GM12878 (cell line): Measurements from ENCODE around the gene TMEM161B. TPM values are rescaled to one million over a fixed set of nuclear protein-coding genes. Genes with fewer than 3 reads are reported as not detected.

Experiments used
- BCL11A ChIP-seq: IDR thresholded peaks from 2 replicates; pipeline ENCODE4 v1.6.1; 2011; ENCODE audit warnings: low read depth, low read length
- BCL3 ChIP-seq: IDR thresholded peaks from 2 replicates; pipeline ENCODE4 v1.6.1; 2011; ENCODE audit warnings: borderline replicate concordance, low read depth, mild to moderate bottlenecking, moderate library complexity, low read length; ENCODE audit not compliant: insufficient read depth, poor library complexity, severe bottlenecking
- BRCA1 ChIP-seq: IDR thresholded peaks from 2 replicates; pipeline ENCODE4 v1.6.1; 2011; ENCODE audit warnings: low read depth, low read length, improper control_type of control experiment
- CHD1 ChIP-seq: IDR thresholded peaks from 2 replicates; pipeline ENCODE4 v1.6.1; 2012; ENCODE audit warnings: low read depth, low read length, improper control_type of control experiment
- DPF2 ChIP-seq: fragments of 450-650 bp; IDR thresholded peaks from 2 replicates; pipeline ENCODE4 v1.6.1; 2017; ENCODE audit warnings: mild to moderate bottlenecking
- E4F1 ChIP-seq: fragments of 450-650 bp; IDR thresholded peaks from 2 replicates; pipeline ENCODE4 v1.6.1; 2018; ENCODE audit warnings: borderline replicate concordance, mild to moderate bottlenecking; ENCODE audit not compliant: partially characterized antibody
- GABPA ChIP-seq: IDR thresholded peaks from 2 replicates; pipeline ENCODE4 v1.6.1; 2014; ENCODE audit warnings: antibody characterized with exemption, low read depth, mild to moderate bottlenecking, inconsistent platforms
- GATAD2B ChIP-seq: fragments of 450-650 bp; conservative IDR thresholded peaks from 2 replicates; pipeline ENCODE4 v1.6.1; 2017; ENCODE audit warnings: low read depth, mild to moderate bottlenecking, moderate library complexity
- IKZF2 ChIP-seq, 2 experiments: fragments of 450-650 bp; IDR thresholded peaks; 2 replicates each; pipeline ENCODE4 v1.6.1; 2017; ENCODE audit warnings: mild to moderate bottlenecking in 2 of 2, moderate library complexity in 2 of 2
- MAX ChIP-seq: IDR thresholded peaks from 2 replicates; pipeline ENCODE4 v1.6.1; 2012; ENCODE audit warnings: low read depth, low read length, improper control_type of control experiment
- NR2C1 ChIP-seq: fragments of 450-650 bp; IDR thresholded peaks from 2 replicates; pipeline ENCODE4 v1.6.1; 2017; ENCODE audit warnings: antibody characterized with exemption, mild to moderate bottlenecking, moderate library complexity
- PKNOX1 ChIP-seq: fragments of 450-650 bp; IDR thresholded peaks from 2 replicates; pipeline ENCODE4 v1.6.1; 2016; ENCODE audit warnings: mild to moderate bottlenecking
- POLR2A ChIP-seq: IDR thresholded peaks from 2 replicates; pipeline ENCODE4 v1.6.1; 2011; ENCODE audit warnings: low read depth, mild to moderate bottlenecking, low read length
- POLR2AphosphoS2 ChIP-seq: IDR thresholded peaks from 2 replicates; pipeline ENCODE4 v1.6.1; 2011; ENCODE audit warnings: low read depth, mild to moderate bottlenecking, low read length, improper control_type of control experiment, moderate library complexity
- POU2F2 ChIP-seq: IDR thresholded peaks from 3 replicates; pipeline ENCODE4 v1.6.1; 2011; ENCODE audit warnings: low read depth, mild to moderate bottlenecking, low read length, borderline replicate concordance
- RAD21 ChIP-seq: IDR thresholded peaks from 2 replicates; pipeline ENCODE4 v1.6.1; 2011; ENCODE audit warnings: mild to moderate bottlenecking, low read depth, low read length, moderate library complexity; ENCODE audit not compliant: insufficient read depth
- RUNX3 ChIP-seq: IDR thresholded peaks from 2 replicates; pipeline ENCODE4 v1.6.1; 2012; ENCODE audit warnings: low read length, inconsistent platforms
- SIN3A ChIP-seq: IDR thresholded peaks from 2 replicates; pipeline ENCODE4 v1.6.1; 2012; ENCODE audit warnings: low read depth, low read length, improper control_type of control experiment
- SIX5 ChIP-seq: IDR thresholded peaks from 2 replicates; pipeline ENCODE4 v1.6.1; 2011; ENCODE audit warnings: mild to moderate bottlenecking, low read depth, low read length, moderate library complexity; ENCODE audit not compliant: severe bottlenecking
- SMAD5 ChIP-seq: IDR thresholded peaks from 2 replicates; pipeline ENCODE4 v1.6.1; 2016; ENCODE audit warnings: antibody characterized with exemption, low read depth
- STAT1 ChIP-seq: fragments of 450-650 bp; conservative IDR thresholded peaks from 2 replicates; pipeline ENCODE4 v1.6.1; 2014; ENCODE audit warnings: antibody characterized with exemption, mild to moderate bottlenecking
- TAF1 ChIP-seq: IDR thresholded peaks from 2 replicates; pipeline ENCODE4 v1.6.1; 2011; ENCODE audit warnings: mild to moderate bottlenecking, low read depth, low read length, borderline replicate concordance
- USF2 ChIP-seq: IDR thresholded peaks from 2 replicates; pipeline ENCODE4 v1.6.1; 2011; ENCODE audit warnings: low read depth, low read length, improper control_type of control experiment, borderline replicate concordance
- ZNF207 ChIP-seq: fragments of 450-650 bp; IDR thresholded peaks from 2 replicates; pipeline ENCODE4 v1.6.1; 2014; ENCODE audit warnings: antibody characterized with exemption, mild to moderate bottlenecking, borderline replicate concordance
- ZNF217 ChIP-seq: fragments of 450-650 bp; IDR thresholded peaks from 2 replicates; pipeline ENCODE4 v1.6.1; 2017; ENCODE audit warnings: antibody characterized with exemption, mild to moderate bottlenecking
- ZZZ3 ChIP-seq: IDR thresholded peaks from 2 replicates; pipeline ENCODE4 v1.6.1; 2011; ENCODE audit warnings: low read depth; ENCODE audit not compliant: control insufficient read depth, insufficient read length
- polyA plus RNA-seq, 11 experiments: library from polyadenylated mRNA; depleted of rRNA in 4 of 11; unstranded in 6 of 11; stranded (reverse) in 5 of 11; fragments of >200 nt; fragmentation: Nextera tagmentation in 4 of 11; fragmentation: Illumina TruSeq in 1 of 11; extraction: Ambion mirVana in 4 of 11; extraction: Trizol in 1 of 11; gene quantifications; 1 replicate in 1 of 11; 2 replicates in 10 of 11; pipeline versions ENCODE4 v1.2.1 to v1.2.3, GENCODE V29; 2011 to 2016; ENCODE audit warnings: inconsistent platforms in 2 of 11, missing spikeins in 2 of 11, low read depth in 1 of 11
- total RNA-seq, 4 experiments: library from RNA; depleted of rRNA in 3 of 4; stranded (reverse); fragments of >200 nt in 3 of 4; fragmentation: Illumina TruSeq in 1 of 4; extraction: Trizol in 1 of 4; gene quantifications; 2 replicates each; pipeline versions ENCODE4 v1.2.1 to v1.2.3, GENCODE V29; 2013 to 2021

The TMEM161B gene
- total and polyA plus RNA-seq, 10 of the 15 experiments (the other 5 are each of a cell fraction or from before 2014, with no cell fraction given), result 13.8 to 38.9 (median 25.0) TPM

GRCh38 chr5:88268385-88269184, at the start of gene TMEM161B (continued):
- no peak for TF ChIP-seq USF2
- TF ChIP-seq STAT1, result no peak; the same call in 1 of the 2 replicates
- TF ChIP-seq ZNF207, result peak; percentile 49; the same call in 1 of the 2 replicates
- 0 out of 2 replicates have a peak, but pooled peaks have one; percentile 21 for TF ChIP-seq GATAD2B
- no peak for TF ChIP-seq BCL3
- TF ChIP-seq POU2F2, result 0 out of 3 replicates have a peak, but pooled peaks have one; percentile 7
- TF ChIP-seq RAD21, result no peak
- no peak for TF ChIP-seq ZZZ3
- TF ChIP-seq SIX5, result peak; percentile 45
- peak; percentile 61 for TF ChIP-seq PKNOX1
- TF ChIP-seq TAF1, result peak; percentile 77
- peak; percentile 92 for TF ChIP-seq POLR2A
- TF ChIP-seq DPF2, result 0 out of 2 replicates have a peak, but pooled peaks have one; percentile 19
- TF ChIP-seq SIN3A, result peak; percentile 54; the same call in 1 of the 2 replicates
- no peak; the same call in 1 of the 2 replicates for TF ChIP-seq MAX
- TF ChIP-seq POLR2AphosphoS2, result peak; percentile 45; the same call in 1 of the 2 replicates
- TF ChIP-seq GABPA, result peak; percentile 98
- TF ChIP-seq CHD1, result no peak
- peak; percentile 40 for TF ChIP-seq RUNX3
- TF ChIP-seq BRCA1, result no peak
- no peak for TF ChIP-seq ZNF217
- no peak for TF ChIP-seq BCL11A
- TF ChIP-seq NR2C1, result peak; percentile 96
- TF ChIP-seq IKZF2 (IDR thresholded peaks at IDR 0.05), result no peak
- peak; percentile 33 for TF ChIP-seq E4F1
- peak; percentile 93 for TF ChIP-seq SMAD5
